Loucy (cell line): ENCODE results near the gene ZFHX3.
"Not testable (repeated sequence)": the region's sequence is repeated elsewhere in the genome, so short reads cannot be mapped to it uniquely, and the experiment has no call there.

Experiments
- H2AFZ ChIP-seq: fragments of 200-600 bp; sonication (generic); 2 replicates; pipeline ENCODE4 v1.6.0; 2016; ENCODE audit warnings: antibody characterized with exemption, mild to moderate bottlenecking, low read length, moderate library complexity
- H3F3A ChIP-seq: fragments of 200-600 bp; 2 replicates; pipeline ENCODE4 v1.6.0; 2016; ENCODE audit warnings: antibody characterized with exemption, low read depth, mild to moderate bottlenecking
- H3K27me3 ChIP-seq: fragments of 200-600 bp; sonication (generic); 2 replicates; pipeline ENCODE4 v1.6.1; 2014; ENCODE audit warnings: low read length, mild to moderate bottlenecking; ENCODE audit not compliant: insufficient read depth, poor library complexity, severe bottlenecking
- H3K36me3 ChIP-seq: fragments of 200-600 bp; sonication (generic); 2 replicates; pipeline ENCODE4 v1.6.1; 2016; ENCODE audit warnings: low read length; ENCODE audit not compliant: insufficient read depth
- H3K4me1 ChIP-seq: fragments of 200-600 bp; sonication (generic); 2 replicates; pipeline ENCODE4 v1.5.1; 2014; ENCODE audit warnings: low read length, mild to moderate bottlenecking; ENCODE audit not compliant: insufficient read depth, poor library complexity, severe bottlenecking
- H3K4me2 ChIP-seq: fragments of 200-600 bp; sonication (generic); 2 replicates; pipeline ENCODE4 v1.6.0; 2014; ENCODE audit warnings: antibody characterized with exemption, low read length, low read depth, mild to moderate bottlenecking; ENCODE audit not compliant: poor library complexity, severe bottlenecking
- H3K4me3 ChIP-seq: fragments of 200-600 bp; sonication (generic); 2 replicates; pipeline ENCODE4 v1.5.1; 2014; ENCODE audit warnings: low read length, mild to moderate bottlenecking, mixed read lengths; ENCODE audit not compliant: poor library complexity, severe bottlenecking
- H3K79me2 ChIP-seq: fragments of 200-600 bp; sonication (generic); 2 replicates; pipeline ENCODE4 v1.6.1; 2014; ENCODE audit warnings: low read length; ENCODE audit not compliant: insufficient read depth
- H3K9ac ChIP-seq: fragments of 200-600 bp; sonication (generic); 2 replicates; pipeline ENCODE4 v1.6.0; 2014; ENCODE audit warnings: mild to moderate bottlenecking, low read depth, low read length, moderate library complexity; ENCODE audit not compliant: poor library complexity, severe bottlenecking
- H3K9me2 ChIP-seq: fragments of 200-600 bp; sonication (generic); replicated peaks from 2 replicates; pipeline ENCODE4 v1.6.1; 2016; ENCODE audit warnings: low read depth, low read length, mixed read lengths
- H3K9me3 ChIP-seq: fragments of 200-600 bp; sonication (generic); 2 replicates; pipeline ENCODE4 v1.6.1; 2014; ENCODE audit warnings: mild to moderate bottlenecking, antibody characterized with exemption, low read length, low read depth; ENCODE audit not compliant: insufficient read depth
- H4K20me1 ChIP-seq: fragments of 200-600 bp; sonication (generic); 2 replicates; pipeline ENCODE4 v1.6.0; 2014; ENCODE audit warnings: antibody characterized with exemption, low read length, mild to moderate bottlenecking; ENCODE audit not compliant: insufficient read depth, poor library complexity, severe bottlenecking
- EZH2phosphoT487 ChIP-seq: fragments of 200-600 bp; IDR thresholded peaks from 2 replicates; pipeline ENCODE4 v1.6.1; 2018; ENCODE audit warnings: antibody characterized with exemption, mild to moderate bottlenecking, moderate library complexity, borderline replicate concordance
- TF ChIP-seq, protein P1 (sequence below): fragments of 200-600 bp; sonication (generic); conservative IDR thresholded peaks from 2 replicates; pipeline ENCODE4 v1.5.1; 2014; ENCODE audit warnings: mild to moderate bottlenecking, antibody characterized with exemption, low read length

Gene ZFHX3

DNA sequence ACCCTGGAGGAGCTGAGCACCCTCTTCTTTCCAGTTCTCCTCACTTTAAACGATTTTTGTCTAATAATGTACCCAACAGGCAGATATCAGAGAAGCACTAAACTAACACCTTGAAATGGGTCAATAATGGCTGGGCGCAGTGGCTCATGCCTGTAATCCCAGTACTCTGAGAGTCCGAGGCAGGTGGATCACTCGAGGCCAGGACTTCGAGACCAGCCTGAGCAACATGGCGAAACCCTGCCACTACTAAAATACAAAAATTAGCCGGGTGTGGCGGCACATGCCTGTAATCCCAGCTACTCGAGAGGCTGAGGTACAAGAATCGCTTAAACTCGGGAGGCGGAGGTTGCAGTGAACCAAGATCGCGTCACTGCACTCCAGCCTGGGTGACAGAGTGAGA, 57.4 kb downstream of the ZFHX3 start:
- no peak overlapping the region for H3K4me2 ChIP-seq
- no peaks in the 10 kb centered on the region for H3K9me2 ChIP-seq
- no peak overlapping the region for H2AFZ ChIP-seq
- no peaks in the 10 kb centered on the region; the same call in 1 of the 2 replicates for H3K79me2 ChIP-seq
- no peak overlapping the region for H3K4me3 ChIP-seq
- no peak overlapping the region for H3K9ac ChIP-seq
- no peaks in the 10 kb centered on the region for H3F3A ChIP-seq
- H4K20me1 ChIP-seq: no peaks in the 10 kb centered on the region
- H3K9me3 ChIP-seq: no peaks in the 10 kb centered on the region
- no peaks in the 10 kb centered on the region for H3K27me3 ChIP-seq
- H3K36me3 ChIP-seq: no peaks in the 10 kb centered on the region
- TF ChIP-seq, protein P1, sequence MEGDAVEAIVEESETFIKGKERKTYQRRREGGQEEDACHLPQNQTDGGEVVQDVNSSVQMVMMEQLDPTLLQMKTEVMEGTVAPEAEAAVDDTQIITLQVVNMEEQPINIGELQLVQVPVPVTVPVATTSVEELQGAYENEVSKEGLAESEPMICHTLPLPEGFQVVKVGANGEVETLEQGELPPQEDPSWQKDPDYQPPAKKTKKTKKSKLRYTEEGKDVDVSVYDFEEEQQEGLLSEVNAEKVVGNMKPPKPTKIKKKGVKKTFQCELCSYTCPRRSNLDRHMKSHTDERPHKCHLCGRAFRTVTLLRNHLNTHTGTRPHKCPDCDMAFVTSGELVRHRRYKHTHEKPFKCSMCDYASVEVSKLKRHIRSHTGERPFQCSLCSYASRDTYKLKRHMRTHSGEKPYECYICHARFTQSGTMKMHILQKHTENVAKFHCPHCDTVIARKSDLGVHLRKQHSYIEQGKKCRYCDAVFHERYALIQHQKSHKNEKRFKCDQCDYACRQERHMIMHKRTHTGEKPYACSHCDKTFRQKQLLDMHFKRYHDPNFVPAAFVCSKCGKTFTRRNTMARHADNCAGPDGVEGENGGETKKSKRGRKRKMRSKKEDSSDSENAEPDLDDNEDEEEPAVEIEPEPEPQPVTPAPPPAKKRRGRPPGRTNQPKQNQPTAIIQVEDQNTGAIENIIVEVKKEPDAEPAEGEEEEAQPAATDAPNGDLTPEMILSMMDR: no peak
- TF ChIP-seq EZH2phosphoT487: no peak
- H3K4me1 ChIP-seq: peaks cover 4% of the 10 kb centered on the region

DNA sequence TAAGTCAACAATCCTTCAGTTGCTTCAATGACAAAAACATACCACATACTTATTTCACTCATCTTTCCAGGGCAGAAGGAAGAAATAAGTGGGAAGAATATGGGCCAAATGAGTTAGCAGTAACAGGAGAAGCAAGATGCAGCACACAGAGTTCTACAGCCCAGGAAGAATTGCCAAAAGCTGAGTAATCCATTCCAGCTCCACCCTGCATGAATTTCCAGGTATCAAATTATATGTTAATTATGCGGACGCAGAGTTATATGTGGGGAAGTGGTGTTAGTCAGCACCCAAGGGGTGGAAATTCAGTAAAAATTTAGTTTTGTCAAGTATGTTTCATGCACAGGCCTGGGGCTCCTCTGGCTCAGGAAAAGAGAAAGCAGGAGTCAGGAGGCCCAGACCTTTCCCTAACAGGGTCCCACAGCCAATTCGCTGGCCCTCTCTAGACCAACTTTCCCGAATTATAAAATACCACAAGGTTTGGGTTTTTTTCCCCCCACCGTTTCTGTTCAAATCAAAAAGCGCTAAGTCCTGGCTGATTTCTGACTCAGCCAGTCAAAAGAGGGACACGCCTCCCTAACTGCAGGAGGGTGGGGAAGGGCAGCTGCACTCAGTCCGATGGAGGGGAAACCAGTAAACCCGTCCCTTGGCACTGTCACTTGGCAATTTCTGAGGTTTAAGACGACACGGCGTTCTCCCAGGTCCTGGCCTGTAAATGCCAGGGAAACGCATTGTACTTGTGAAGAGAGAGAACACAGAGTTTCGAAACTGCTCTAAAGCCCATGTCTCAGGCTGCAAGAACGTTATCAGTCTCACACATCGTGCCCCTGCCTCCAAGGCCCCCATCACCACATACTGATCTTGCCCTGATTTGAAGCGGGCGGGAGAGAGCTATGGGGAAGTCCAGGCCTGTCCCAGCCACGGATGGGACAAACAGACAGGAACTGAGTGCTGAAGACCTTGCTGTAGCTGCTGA, 58.1 kb downstream of the ZFHX3 start:
- H3K4me1 ChIP-seq: no peaks in the 10 kb centered on the region
- no peaks in the 10 kb centered on the region for H4K20me1 ChIP-seq
- H2AFZ ChIP-seq: no peak overlapping the region
- TF ChIP-seq EZH2phosphoT487: no peak
- TF ChIP-seq, protein P1: no peak
- no peaks in the 10 kb centered on the region; the same call in 1 of the 2 replicates for H3K79me2 ChIP-seq
- H3K9ac ChIP-seq: no peak overlapping the region
- H3K9me3 ChIP-seq: no peaks in the 10 kb centered on the region
- no peaks in the 10 kb centered on the region for H3F3A ChIP-seq
- no peaks in the 10 kb centered on the region for H3K9me2 ChIP-seq
- H3K27me3 ChIP-seq: no peaks in the 10 kb centered on the region
- no peak overlapping the region for H3K4me3 ChIP-seq
- no peak overlapping the region for H3K4me2 ChIP-seq
- H3K36me3 ChIP-seq: no peaks in the 10 kb centered on the region

DNA sequence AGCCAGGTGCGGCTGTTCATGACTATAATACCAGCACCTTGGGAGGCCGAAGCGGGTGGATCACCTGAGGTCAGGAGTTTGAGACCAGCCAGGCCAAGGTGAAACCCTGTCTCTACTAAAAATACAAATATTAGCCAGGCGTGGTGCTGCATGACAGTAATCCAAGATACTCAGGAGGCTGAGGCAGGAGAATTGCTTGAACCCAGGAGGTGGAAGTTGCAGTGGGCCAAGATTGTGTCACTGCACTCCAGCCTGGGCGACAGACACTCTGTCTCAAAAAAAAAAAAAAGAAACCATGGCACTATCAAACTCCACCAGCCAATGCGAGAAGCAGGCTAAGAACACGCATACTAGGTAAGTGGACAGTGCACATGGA, 58.7 kb downstream of the ZFHX3 start:
- H3K79me2 ChIP-seq, H3K36me3 ChIP-seq, H3K9ac ChIP-seq, H3K9me2 ChIP-seq, H2AFZ ChIP-seq, H3K27me3 ChIP-seq, H3F3A ChIP-seq, H3K4me3 ChIP-seq, H3K4me1 ChIP-seq, H4K20me1 ChIP-seq, H3K4me2 ChIP-seq, H3K9me3 ChIP-seq: not testable (repeated sequence)

DNA sequence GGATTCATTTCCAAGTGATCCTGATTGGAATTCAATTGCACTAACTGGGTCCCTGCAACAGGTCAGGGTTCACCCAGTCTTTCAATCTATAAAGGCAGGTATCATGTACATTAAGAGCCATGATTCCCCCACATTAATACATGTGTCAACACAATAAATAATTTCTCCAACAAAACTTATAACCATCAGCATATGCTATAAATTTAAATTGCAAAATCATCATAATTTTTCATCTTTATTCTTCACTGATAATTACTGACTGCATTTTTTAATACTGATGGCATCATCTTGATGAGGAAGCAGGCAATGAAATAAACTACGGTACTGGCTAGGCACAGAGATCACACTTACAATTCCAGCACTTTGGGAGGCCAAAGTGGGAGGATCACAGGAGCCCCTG, 59.4 kb downstream of the ZFHX3 start:
- TF ChIP-seq EZH2phosphoT487: no peak
- TF ChIP-seq, protein P1: no peak
- H3K9me2 ChIP-seq: no peaks in the 10 kb centered on the region
- H3K4me3 ChIP-seq: no peak overlapping the region
- H3K36me3 ChIP-seq: no peaks in the 10 kb centered on the region
- H3K4me1 ChIP-seq: no peaks in the 10 kb centered on the region
- H3K79me2 ChIP-seq: no peaks in the 10 kb centered on the region; the same call in 1 of the 2 replicates
- no peaks in the 10 kb centered on the region for H3K9me3 ChIP-seq
- H4K20me1 ChIP-seq: no peaks in the 10 kb centered on the region
- no peak overlapping the region for H3K4me2 ChIP-seq
- H3K9ac ChIP-seq: no peak overlapping the region
- no peak overlapping the region for H2AFZ ChIP-seq
- H3F3A ChIP-seq: no peaks in the 10 kb centered on the region
- H3K27me3 ChIP-seq: no peaks in the 10 kb centered on the region
